GM12878 (cell line): ENCODE data around the gene SHANK3. TPM values are rescaled to one million over a fixed set of nuclear protein-coding genes. Genes with fewer than 3 reads are reported as not detected.

Experiments used
- ATAC-seq: fragments of 200-7000 bp; cut with Tn5 transposase; 3 replicates; pipeline ENCODE4 v1.9.1; 2020; ENCODE audit warnings: mild to moderate bottlenecking, moderate library complexity
- BruUV-seq: library from RNA; stranded (reverse); fragments of 400-500 nt; replicated peaks from 2 replicates; lab custom pipeline; 2021; lab: Mats Ljungman, UMichigan
- CTCF ChIA-PET: fragments of 300-600 bp; sonication (Branson Sonifier 250); formaldehyde crosslinking; extraction: SDS; loops from one replicate; lab custom pipeline; 2021; ENCODE audit warnings: inconsistent platforms; lab: Yijun Ruan, JAX
- POLR2A ChIA-PET: fragments of 350-600 bp; formaldehyde crosslinking; extraction: SDS; loops from one replicate; lab custom pipeline; 2021; ENCODE audit warnings: inconsistent platforms; lab: Charles Lee
- RAD21 ChIA-PET: fragments of 300-600 bp; sonication (Branson Sonifier 250); formaldehyde crosslinking; loops from one replicate; lab custom pipeline; 2023; ENCODE audit warnings: antibody characterized with exemption; ENCODE audit not compliant: unreplicated experiment; lab: Charles Lee
- SMC1A ChIA-PET: fragments of 300-600 bp; sonication (Branson Sonifier 250); formaldehyde crosslinking; loops from one replicate; lab custom pipeline; 2023; ENCODE audit not compliant: unreplicated experiment, uncharacterized antibody; lab: Charles Lee
- DNase-seq: peaks from one replicate; pipeline ENCODE4 v3.0.0-alpha.2; 2011; ENCODE audit warnings: low read depth, low spot score
- FAIRE-seq: peaks from 3 replicates; lab custom pipeline; 2011; peaks lifted over from hg19 to GRCh38; lab: Jason Lieb, UNC
- H2AFZ ChIP-seq: 2 replicates; pipeline ENCODE4 v1.6.0; 2011; ENCODE audit warnings: low read depth, low read length, control low read depth; ENCODE audit not compliant: control insufficient read depth
- H3K27ac ChIP-seq: 2 replicates; pipeline ENCODE4 v1.5.1; 2011; ENCODE audit warnings: control low read depth; ENCODE audit not compliant: control insufficient read depth, insufficient read depth
- H3K27me3 ChIP-seq, 2 experiments: replicated peaks in 1 of 2; 2 replicates each; pipeline versions ENCODE4 v1.6.0 to v1.6.1; 2011; ENCODE audit warnings: low read length in 1 of 2; ENCODE audit not compliant: control insufficient read depth in 2 of 2, insufficient read depth in 2 of 2
- H3K36me3 ChIP-seq, 2 experiments: 2 replicates each; pipeline ENCODE4 v1.5.1; 2011; ENCODE audit warnings: low read length in 1 of 2; ENCODE audit not compliant: control insufficient read depth in 2 of 2, insufficient read depth in 2 of 2
- H3K4me1 ChIP-seq: 2 replicates; pipeline ENCODE4 v1.6.1; 2011; ENCODE audit warnings: mild to moderate bottlenecking, low read length, moderate library complexity, mixed read lengths; ENCODE audit not compliant: control insufficient read depth, insufficient read depth
- H3K4me2 ChIP-seq: 2 replicates; pipeline ENCODE4 v1.6.0; 2011; ENCODE audit warnings: control low read depth; ENCODE audit not compliant: control insufficient read depth, insufficient read depth
- H3K4me3 ChIP-seq: fragments of 200-600 bp; sonication (generic); 2 replicates; pipeline ENCODE4 v1.5.1; 2016
- H3K79me2 ChIP-seq: 2 replicates; pipeline ENCODE4 v1.6.0; 2011; ENCODE audit warnings: low read length; ENCODE audit not compliant: control insufficient read depth, insufficient read depth
- H3K9ac ChIP-seq: 2 replicates; pipeline ENCODE4 v1.8.0; 2011; ENCODE audit warnings: low read length, control low read depth, mixed read lengths; ENCODE audit not compliant: control insufficient read depth, insufficient read depth
- H3K9me3 ChIP-seq: replicated peaks from 3 replicates; pipeline ENCODE4 v1.5.1; 2011; ENCODE audit warnings: mild to moderate bottlenecking, low read length; ENCODE audit not compliant: control insufficient read depth, insufficient read depth
- H4K20me1 ChIP-seq: 2 replicates; pipeline ENCODE4 v1.6.0; 2011; ENCODE audit not compliant: control insufficient read depth, insufficient read depth
- CHD2 ChIP-seq: IDR thresholded peaks from 2 replicates; pipeline ENCODE4 v1.6.1; 2011; ENCODE audit warnings: low read depth, low read length, improper control_type of control experiment, borderline replicate concordance
- DPF2 ChIP-seq: fragments of 450-650 bp; IDR thresholded peaks from 2 replicates; pipeline ENCODE4 v1.6.1; 2017; ENCODE audit warnings: mild to moderate bottlenecking
- HCFC1 ChIP-seq: fragments of 150-350 bp; IDR thresholded peaks from 2 replicates; pipeline ENCODE4 v1.6.1; 2014; ENCODE audit warnings: low read length
- NR2C2 ChIP-seq: IDR thresholded peaks from 2 replicates; pipeline ENCODE4 v1.6.1; 2011; ENCODE audit warnings: borderline replicate concordance, low read depth; ENCODE audit not compliant: control insufficient read depth, insufficient read length
- WGBS: methylation state at CpG from one replicate; pipeline ENCODE4 v1.1.6; 2016; ENCODE audit warnings: low lambda C conversion rate; ENCODE audit not compliant: insufficient replicate concordance, insufficient coverage; ENCODE audit errors: missing lambda C conversion rate; 5-methylcytosine and 5-hydroxymethylcytosine counted together
- in situ Hi-C: fragments of 300-500 bp; cut with MboI; formaldehyde crosslinking; loops from 9 replicates; pipeline ENCODE4 v1.14.3; 2018; ENCODE audit warnings: mixed read lengths
- intact Hi-C: fragments of 100-400 bp; cut with micrococcal nuclease; formaldehyde crosslinking; loops from one replicate; pipeline ENCODE4 v1.14.2; 2022; ENCODE audit not compliant: unreplicated experiment
- polyA plus RNA-seq, 11 experiments: library from polyadenylated mRNA; depleted of rRNA in 4 of 11; unstranded in 6 of 11; stranded (reverse) in 5 of 11; fragments of >200 nt; fragmentation: Nextera tagmentation in 4 of 11; fragmentation: Illumina TruSeq in 1 of 11; extraction: Ambion mirVana in 4 of 11; extraction: Trizol in 1 of 11; gene quantifications; 1 replicate in 1 of 11; 2 replicates in 10 of 11; pipeline versions ENCODE4 v1.2.1 to v1.2.3, GENCODE V29; 2011 to 2016; ENCODE audit warnings: inconsistent platforms in 2 of 11, missing spikeins in 2 of 11, low read depth in 1 of 11
- total RNA-seq, 4 experiments: library from RNA; depleted of rRNA in 3 of 4; stranded (reverse); fragments of >200 nt in 3 of 4; fragmentation: Illumina TruSeq in 1 of 4; extraction: Trizol in 1 of 4; gene quantifications; 2 replicates each; pipeline versions ENCODE4 v1.2.1 to v1.2.3, GENCODE V29; 2013 to 2021
- TF ChIP-seq, protein P1 (sequence below): IDR thresholded peaks from 2 replicates; pipeline ENCODE4 v1.6.1; 2012; ENCODE audit warnings: improper control_type of control experiment, low read depth, low read length; ENCODE audit not compliant: insufficient replicate concordance
- TF ChIP-seq, protein P2 (sequence below): fragments of 150-350 bp; IDR thresholded peaks from 2 replicates; pipeline ENCODE4 v1.6.1; 2016; ENCODE audit warnings: low read depth, low read length
- TF ChIP-seq, protein P3 (sequence below): IDR thresholded peaks from 2 replicates; pipeline ENCODE4 v1.6.1; 2012; ENCODE audit warnings: low read depth, low read length, improper control_type of control experiment

The SHANK3 gene
- total and polyA plus RNA-seq, 10 of the 15 experiments (the other 5 are each of a cell fraction or from before 2014, with no cell fraction given), result under 0.01 to 0.10 (median 0.05) TPM; not detected in 6

DNA sequence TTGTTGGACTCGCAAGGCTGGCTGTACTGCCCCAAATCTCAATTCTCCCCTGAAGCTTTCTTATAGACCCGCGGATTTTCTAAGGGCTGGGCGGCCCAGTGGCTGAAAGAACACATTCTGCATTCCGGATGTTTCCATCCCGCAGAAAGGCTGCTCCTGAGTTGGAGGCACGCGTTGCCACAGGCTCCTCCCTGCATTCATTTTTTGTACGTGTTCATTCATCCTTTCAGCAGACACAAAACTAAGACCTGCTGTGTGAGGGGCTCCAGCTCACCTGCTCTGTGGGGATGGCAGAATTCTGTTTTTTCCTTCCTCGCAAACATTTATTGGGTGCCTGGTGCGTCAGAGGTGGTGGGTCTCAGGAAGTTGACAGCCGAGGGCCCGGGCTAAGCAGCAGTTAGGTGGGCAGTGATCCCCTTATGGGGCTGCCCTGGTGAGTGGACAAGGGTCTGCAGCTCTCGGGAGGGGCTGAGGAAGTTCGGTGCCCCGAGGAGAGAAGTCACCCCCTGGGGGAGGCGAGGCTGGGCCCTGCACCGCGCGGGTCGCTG, 23.7 kb downstream of the SHANK3 start:
- in situ Hi-C loops (no loop called here), intact Hi-C loops (no loop called here)
- Histone ChIP-seq H3K4me1 (no peaks in the 10 kb centered on the region), H3K9ac (no peak overlapping the region), H4K20me1 (no peaks in the 10 kb centered on the region), H3K9me3 (no peaks in the 10 kb centered on the region), H2AFZ (no peak overlapping the region), H3K27ac (no peak overlapping the region), H3K79me2 (no peaks in the 10 kb centered on the region), H3K36me3 (no peaks in the 10 kb centered on the region), H3K4me2 (no peak overlapping the region), H3K27me3 (no peaks in the 10 kb centered on the region), H3K4me3 (no peak overlapping the region)
- BruUV-seq, result no TSS peak
- 44% methylated on average over 15 of the region's 21 CpGs for WGBS
- TF ChIP-seq DPF2, result no peak
- TF ChIP-seq HCFC1, result no peak
- TF ChIP-seq CHD2, result no peak
- TF ChIP-seq NR2C2, result no peak
- TF ChIP-seq, protein P1, sequence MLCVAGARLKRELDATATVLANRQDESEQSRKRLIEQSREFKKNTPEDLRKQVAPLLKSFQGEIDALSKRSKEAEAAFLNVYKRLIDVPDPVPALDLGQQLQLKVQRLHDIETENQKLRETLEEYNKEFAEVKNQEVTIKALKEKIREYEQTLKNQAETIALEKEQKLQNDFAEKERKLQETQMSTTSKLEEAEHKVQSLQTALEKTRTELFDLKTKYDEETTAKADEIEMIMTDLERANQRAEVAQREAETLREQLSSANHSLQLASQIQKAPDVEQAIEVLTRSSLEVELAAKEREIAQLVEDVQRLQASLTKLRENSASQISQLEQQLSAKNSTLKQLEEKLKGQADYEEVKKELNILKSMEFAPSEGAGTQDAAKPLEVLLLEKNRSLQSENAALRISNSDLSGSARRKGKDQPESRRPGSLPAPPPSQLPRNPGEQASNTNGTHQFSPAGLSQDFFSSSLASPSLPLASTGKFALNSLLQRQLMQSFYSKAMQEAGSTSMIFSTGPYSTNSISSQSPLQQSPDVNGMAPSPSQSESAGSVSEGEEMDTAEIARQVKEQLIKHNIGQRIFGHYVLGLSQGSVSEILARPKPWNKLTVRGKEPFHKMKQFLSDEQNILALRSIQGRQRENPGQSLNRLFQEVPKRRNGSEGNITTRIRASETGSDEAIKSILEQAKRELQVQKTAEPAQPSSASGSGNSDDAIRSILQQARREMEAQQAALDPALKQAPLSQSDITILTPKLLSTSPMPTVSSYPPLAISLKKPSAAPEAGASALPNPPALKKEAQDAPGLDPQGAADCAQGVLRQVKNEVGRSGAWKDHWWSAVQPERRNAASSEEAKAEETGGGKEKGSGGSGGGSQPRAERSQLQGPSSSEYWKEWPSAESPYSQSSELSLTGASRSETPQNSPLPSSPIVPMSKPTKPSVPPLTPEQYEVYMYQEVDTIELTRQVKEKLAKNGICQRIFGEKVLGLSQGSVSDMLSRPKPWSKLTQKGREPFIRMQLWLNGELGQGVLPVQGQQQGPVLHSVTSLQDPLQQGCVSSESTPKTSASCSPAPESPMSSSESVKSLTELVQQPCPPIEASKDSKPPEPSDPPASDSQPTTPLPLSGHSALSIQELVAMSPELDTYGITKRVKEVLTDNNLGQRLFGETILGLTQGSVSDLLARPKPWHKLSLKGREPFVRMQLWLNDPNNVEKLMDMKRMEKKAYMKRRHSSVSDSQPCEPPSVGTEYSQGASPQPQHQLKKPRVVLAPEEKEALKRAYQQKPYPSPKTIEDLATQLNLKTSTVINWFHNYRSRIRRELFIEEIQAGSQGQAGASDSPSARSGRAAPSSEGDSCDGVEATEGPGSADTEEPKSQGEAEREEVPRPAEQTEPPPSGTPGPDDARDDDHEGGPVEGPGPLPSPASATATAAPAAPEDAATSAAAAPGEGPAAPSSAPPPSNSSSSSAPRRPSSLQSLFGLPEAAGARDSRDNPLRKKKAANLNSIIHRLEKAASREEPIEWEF, result no peak
- TF ChIP-seq, protein P2, sequence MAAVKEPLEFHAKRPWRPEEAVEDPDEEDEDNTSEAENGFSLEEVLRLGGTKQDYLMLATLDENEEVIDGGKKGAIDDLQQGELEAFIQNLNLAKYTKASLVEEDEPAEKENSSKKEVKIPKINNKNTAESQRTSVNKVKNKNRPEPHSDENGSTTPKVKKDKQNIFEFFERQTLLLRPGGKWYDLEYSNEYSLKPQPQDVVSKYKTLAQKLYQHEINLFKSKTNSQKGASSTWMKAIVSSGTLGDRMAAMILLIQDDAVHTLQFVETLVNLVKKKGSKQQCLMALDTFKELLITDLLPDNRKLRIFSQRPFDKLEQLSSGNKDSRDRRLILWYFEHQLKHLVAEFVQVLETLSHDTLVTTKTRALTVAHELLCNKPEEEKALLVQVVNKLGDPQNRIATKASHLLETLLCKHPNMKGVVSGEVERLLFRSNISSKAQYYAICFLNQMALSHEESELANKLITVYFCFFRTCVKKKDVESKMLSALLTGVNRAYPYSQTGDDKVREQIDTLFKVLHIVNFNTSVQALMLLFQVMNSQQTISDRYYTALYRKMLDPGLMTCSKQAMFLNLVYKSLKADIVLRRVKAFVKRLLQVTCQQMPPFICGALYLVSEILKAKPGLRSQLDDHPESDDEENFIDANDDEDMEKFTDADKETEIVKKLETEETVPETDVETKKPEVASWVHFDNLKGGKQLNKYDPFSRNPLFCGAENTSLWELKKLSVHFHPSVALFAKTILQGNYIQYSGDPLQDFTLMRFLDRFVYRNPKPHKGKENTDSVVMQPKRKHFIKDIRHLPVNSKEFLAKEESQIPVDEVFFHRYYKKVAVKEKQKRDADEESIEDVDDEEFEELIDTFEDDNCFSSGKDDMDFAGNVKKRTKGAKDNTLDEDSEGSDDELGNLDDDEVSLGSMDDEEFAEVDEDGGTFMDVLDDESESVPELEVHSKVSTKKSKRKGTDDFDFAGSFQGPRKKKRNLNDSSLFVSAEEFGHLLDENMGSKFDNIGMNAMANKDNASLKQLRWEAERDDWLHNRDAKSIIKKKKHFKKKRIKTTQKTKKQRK, result no peak
- TF ChIP-seq, protein P3, sequence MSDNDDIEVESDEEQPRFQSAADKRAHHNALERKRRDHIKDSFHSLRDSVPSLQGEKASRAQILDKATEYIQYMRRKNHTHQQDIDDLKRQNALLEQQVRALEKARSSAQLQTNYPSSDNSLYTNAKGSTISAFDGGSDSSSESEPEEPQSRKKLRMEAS, result no peak
- ATAC-seq (no peak), FAIRE-seq (no peak), DNase-seq (no peak)
- SMC1A ChIA-PET, result no interaction called here
- RAD21 ChIA-PET, result no interaction called here
- CTCF ChIA-PET, result no interaction called here
- POLR2A ChIA-PET, result no interaction called here
